GM18861 (cell line): Measurements from ENCODE around the gene TCAP.
"Not testable (repeated sequence)": the region's sequence is repeated elsewhere in the genome, so short reads cannot be mapped to it uniquely, and the experiment has no call there.

Experiments
- ATAC-seq: cut with Tn5 transposase; IDR thresholded peaks from one replicate; pipeline ENCODE4 v1.9.1; 2021; ENCODE audit not compliant: unreplicated experiment

The TCAP gene

GRCh38 chr17:39702901-39703893 lies 38.0 kb downstream of the TCAP start:
- ATAC-seq: no peak

- ATAC-seq: no peak
These were observed 38.8 kb downstream of the TCAP start for GRCh38 chr17:39703913-39704312.

- no peak for ATAC-seq
These were observed 39.8 kb downstream of the TCAP start for GRCh38 chr17:39704821-39705551.

GRCh38 chr17:39705786-39706348 lies 40.7 kb downstream of the TCAP start:
- no peak for ATAC-seq

GRCh38 chr17:39706383-39706782 lies 41.2 kb downstream of the TCAP start:
- no peak for ATAC-seq

- ATAC-seq: no peak
These were observed 41.8 kb downstream of the TCAP start for GRCh38 chr17:39706921-39707337.

- no peak for ATAC-seq
These were observed 44.3 kb downstream of the TCAP start for GRCh38 chr17:39709319-39709997.

GRCh38 chr17:39709998-39710964 lies 45.1 kb downstream of the TCAP start:
- ATAC-seq: no peak

GRCh38 chr17:39711071-39711470 lies 45.9 kb downstream of the TCAP start:
- ATAC-seq: not testable (repeated sequence)

GRCh38 chr17:39711851-39712250 lies 46.7 kb downstream of the TCAP start:
- ATAC-seq: no peak

GRCh38 chr17:39714234-39714633 lies 49.1 kb downstream of the TCAP start:
- ATAC-seq: no peak

- no peak for ATAC-seq
These were observed 50.4 kb downstream of the TCAP start for GRCh38 chr17:39715375-39716072.
